H54 (cell line): ENCODE data around the gene GALNT9.

ENCODE experiments used
- DNase-seq: peaks from one replicate; pipeline ENCODE4 v3.0.0; 2011; ENCODE audit warnings: low spot score, mixed read lengths; ENCODE audit not compliant: insufficient read length
- FAIRE-seq: peaks from 3 replicates; lab custom pipeline; 2011; peaks lifted over from hg19 to GRCh38; lab: Jason Lieb, UNC
- POLR2A ChIP-seq: IDR thresholded peaks from 2 replicates; pipeline ENCODE4 v1.6.1; 2011; ENCODE audit warnings: low read depth, mild to moderate bottlenecking, low read length

GALNT9 gene

GRCh38 chr12:132179431-132180362 lies 149.7 kb downstream of the GALNT9 start:
- no peak for FAIRE-seq
- no peak for DNase-seq
- TF ChIP-seq POLR2A, result no peak

GRCh38 chr12:132178801-132179401 lies 150.5 kb downstream of the GALNT9 start:
- no peak for TF ChIP-seq POLR2A
- DNase-seq (no peak), FAIRE-seq (no peak)

- FAIRE-seq, result no peak
- DNase-seq, result no peak
- TF ChIP-seq POLR2A, result no peak
Measured at GRCh38 chr12:132178316-132178715, 151.1 kb downstream of the GALNT9 start.

- FAIRE-seq (no peak), DNase-seq (no peak)
- no peak for TF ChIP-seq POLR2A
Measured at GRCh38 chr12:132176920-132177551, 152.4 kb downstream of the GALNT9 start.

- FAIRE-seq (no peak), DNase-seq (no peak)
- no peak for TF ChIP-seq POLR2A
Measured at GRCh38 chr12:132176385-132176919, 152.9 kb downstream of the GALNT9 start.

GRCh38 chr12:132175496-132176384 lies 153.6 kb downstream of the GALNT9 start:
- TF ChIP-seq POLR2A, result no peak
- FAIRE-seq (no peak), DNase-seq (no peak)

GRCh38 chr12:132174839-132175490 lies 154.4 kb downstream of the GALNT9 start:
- FAIRE-seq (no peak), DNase-seq (no peak)
- no peak for TF ChIP-seq POLR2A

- no peak for FAIRE-seq
- TF ChIP-seq POLR2A, result no peak
- no peak for DNase-seq
Measured at GRCh38 chr12:132174015-132174838, 155.2 kb downstream of the GALNT9 start.

GRCh38 chr12:132173135-132174014 lies 156.0 kb downstream of the GALNT9 start:
- TF ChIP-seq POLR2A, result no peak
- DNase-seq (no peak), FAIRE-seq (no peak)

GRCh38 chr12:132172619-132173018 lies 156.8 kb downstream of the GALNT9 start:
- no peak for TF ChIP-seq POLR2A
- FAIRE-seq, result no peak
- DNase-seq, result no peak

GRCh38 chr12:132171968-132172521 lies 157.3 kb downstream of the GALNT9 start:
- no peak for DNase-seq
- no peak for FAIRE-seq
- no peak for TF ChIP-seq POLR2A
